ENCODE results near the gene DIAPH3. TPM values are rescaled to one million over a fixed set of nuclear protein-coding genes. Genes with fewer than 3 reads are reported as not detected.

Gene DIAPH3
- total RNA-seq, 1 donor from 2014 or later, result 4.5 TPM

- Mint-ChIP-seq H3K36me3 (ENCODE audit: low read depth, unreplicated experiment) (no peaks in the 10 kb centered on the region), H3K27me3 (ENCODE audit: unreplicated experiment) (no peaks in the 10 kb centered on the region), H3K9me3 (ENCODE audit: unreplicated experiment) (no peaks in the 10 kb centered on the region), H3K27ac (ENCODE audit: unreplicated experiment) (no peak overlapping the region), H3K4me3 (ENCODE audit: unreplicated experiment) (no peak overlapping the region), H3K4me1 (ENCODE audit: unreplicated experiment) (no peaks in the 10 kb centered on the region)
- DNase-seq (ENCODE audit: low spot score), result no peak
- TF ChIP-seq, protein P1, sequence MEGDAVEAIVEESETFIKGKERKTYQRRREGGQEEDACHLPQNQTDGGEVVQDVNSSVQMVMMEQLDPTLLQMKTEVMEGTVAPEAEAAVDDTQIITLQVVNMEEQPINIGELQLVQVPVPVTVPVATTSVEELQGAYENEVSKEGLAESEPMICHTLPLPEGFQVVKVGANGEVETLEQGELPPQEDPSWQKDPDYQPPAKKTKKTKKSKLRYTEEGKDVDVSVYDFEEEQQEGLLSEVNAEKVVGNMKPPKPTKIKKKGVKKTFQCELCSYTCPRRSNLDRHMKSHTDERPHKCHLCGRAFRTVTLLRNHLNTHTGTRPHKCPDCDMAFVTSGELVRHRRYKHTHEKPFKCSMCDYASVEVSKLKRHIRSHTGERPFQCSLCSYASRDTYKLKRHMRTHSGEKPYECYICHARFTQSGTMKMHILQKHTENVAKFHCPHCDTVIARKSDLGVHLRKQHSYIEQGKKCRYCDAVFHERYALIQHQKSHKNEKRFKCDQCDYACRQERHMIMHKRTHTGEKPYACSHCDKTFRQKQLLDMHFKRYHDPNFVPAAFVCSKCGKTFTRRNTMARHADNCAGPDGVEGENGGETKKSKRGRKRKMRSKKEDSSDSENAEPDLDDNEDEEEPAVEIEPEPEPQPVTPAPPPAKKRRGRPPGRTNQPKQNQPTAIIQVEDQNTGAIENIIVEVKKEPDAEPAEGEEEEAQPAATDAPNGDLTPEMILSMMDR (IDR thresholded peaks at IDR 0.05; ENCODE audit: unreplicated experiment), result no peak
These were observed 184.1 kb downstream of the DIAPH3 start for GRCh38 chr13:59979589-59979988.

DNA sequence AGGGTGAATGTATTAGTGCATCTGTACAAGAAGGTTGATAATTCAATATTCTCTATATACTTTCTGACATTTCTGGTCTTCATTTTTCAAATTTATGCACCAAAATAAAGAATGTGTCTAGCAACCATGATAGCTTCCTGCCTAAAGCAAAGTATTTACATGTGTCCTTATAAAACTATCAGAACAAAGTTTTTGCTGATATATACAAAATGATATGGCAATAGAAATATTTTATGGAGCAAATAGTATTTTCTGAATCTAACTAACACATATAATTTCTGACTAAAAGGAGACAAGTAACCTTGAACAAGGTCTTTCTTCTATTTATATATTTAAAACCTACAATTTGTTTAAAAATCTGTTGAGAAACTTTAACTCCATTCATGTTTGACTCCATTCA is 184.9 kb downstream of the DIAPH3 start:
- Mint-ChIP-seq H3K36me3 (ENCODE audit: low read depth, unreplicated experiment) (no peaks in the 10 kb centered on the region), H3K4me1 (ENCODE audit: unreplicated experiment) (no peaks in the 10 kb centered on the region), H3K4me3 (ENCODE audit: unreplicated experiment) (no peak overlapping the region), H3K9me3 (ENCODE audit: unreplicated experiment) (no peaks in the 10 kb centered on the region), H3K27ac (ENCODE audit: unreplicated experiment) (no peak overlapping the region), H3K27me3 (ENCODE audit: unreplicated experiment) (no peaks in the 10 kb centered on the region)
- TF ChIP-seq, protein P1 (IDR thresholded peaks at IDR 0.05; ENCODE audit: unreplicated experiment), result no peak
- no peak for DNase-seq (ENCODE audit: low spot score)

GRCh38 chr13:59976856-59977255 is 186.9 kb downstream of the DIAPH3 start:
- no peak overlapping the region for H3K27ac Mint-ChIP-seq (ENCODE audit: unreplicated experiment)
- H3K9me3 Mint-ChIP-seq (ENCODE audit: unreplicated experiment), result no peaks in the 10 kb centered on the region
- no peaks in the 10 kb centered on the region for H3K4me1 Mint-ChIP-seq (ENCODE audit: unreplicated experiment)
- TF ChIP-seq, protein P1 (IDR thresholded peaks at IDR 0.05; ENCODE audit: unreplicated experiment), result no peak
- H3K36me3 Mint-ChIP-seq (ENCODE audit: low read depth, unreplicated experiment), result no peaks in the 10 kb centered on the region
- no peak for DNase-seq (ENCODE audit: low spot score)
- H3K27me3 Mint-ChIP-seq (ENCODE audit: unreplicated experiment), result no peaks in the 10 kb centered on the region
- no peak overlapping the region for H3K4me3 Mint-ChIP-seq (ENCODE audit: unreplicated experiment)

DNA sequence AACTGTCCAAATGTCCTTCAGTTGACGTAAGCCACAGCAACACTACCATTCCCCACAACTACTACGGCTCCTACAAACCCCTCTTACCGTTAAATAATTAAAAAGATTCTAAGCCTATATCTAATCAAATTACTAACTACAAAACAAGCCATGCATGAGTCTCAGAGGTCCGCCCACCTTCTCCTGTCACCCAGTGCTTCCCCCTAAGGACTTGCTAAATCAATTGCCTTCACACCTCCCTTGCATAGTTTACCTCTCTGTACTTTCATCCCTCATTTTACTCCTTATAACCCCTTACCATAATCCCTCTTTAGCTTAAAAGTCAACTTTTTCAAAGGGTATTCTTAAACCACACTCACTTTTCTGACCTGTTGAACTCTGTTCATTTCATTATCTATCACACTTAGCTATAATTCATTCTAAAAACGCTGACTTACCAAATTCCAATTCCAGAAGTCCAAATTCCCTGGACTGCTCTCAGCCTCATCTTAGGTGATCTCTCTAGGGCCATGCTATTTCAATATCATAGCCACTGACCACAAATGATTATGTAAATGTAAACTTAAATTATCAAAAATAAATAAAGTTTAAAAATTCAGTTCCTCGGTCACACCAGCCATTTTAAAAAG is 187.8 kb downstream of the DIAPH3 start:
- Mint-ChIP-seq H3K27me3 (ENCODE audit: unreplicated experiment) (no peaks in the 10 kb centered on the region), H3K27ac (ENCODE audit: unreplicated experiment) (no peak overlapping the region), H3K9me3 (ENCODE audit: unreplicated experiment) (no peaks in the 10 kb centered on the region), H3K4me1 (ENCODE audit: unreplicated experiment) (no peaks in the 10 kb centered on the region), H3K4me3 (ENCODE audit: unreplicated experiment) (no peak overlapping the region), H3K36me3 (ENCODE audit: low read depth, unreplicated experiment) (no peaks in the 10 kb centered on the region)
- TF ChIP-seq, protein P1 (IDR thresholded peaks at IDR 0.05; ENCODE audit: unreplicated experiment), result no peak
- DNase-seq (ENCODE audit: low spot score), result no peak

DNA sequence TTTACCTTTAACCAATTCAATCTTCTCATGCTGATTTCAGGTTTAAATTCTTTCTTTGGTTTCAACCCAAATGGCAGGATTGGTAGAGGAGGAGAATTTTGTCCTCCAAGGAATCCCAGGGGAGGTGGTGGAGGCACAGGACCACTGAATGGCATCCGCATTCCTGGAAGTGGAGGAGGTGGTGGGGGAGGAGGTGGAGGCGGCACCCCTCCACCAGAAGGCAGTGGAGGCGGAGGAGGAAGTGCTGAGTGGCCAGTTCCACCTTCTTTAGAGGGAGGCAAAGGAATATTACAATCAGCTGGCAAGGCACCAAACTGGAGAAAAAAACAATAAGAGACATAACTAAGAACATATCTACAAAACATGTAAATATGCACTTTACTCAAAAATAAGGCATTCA is 192.9 kb downstream of the DIAPH3 start:
- Mint-ChIP-seq H3K27me3 (ENCODE audit: unreplicated experiment) (no peaks in the 10 kb centered on the region), H3K9me3 (ENCODE audit: unreplicated experiment) (no peaks in the 10 kb centered on the region), H3K4me3 (ENCODE audit: unreplicated experiment) (no peak overlapping the region), H3K27ac (ENCODE audit: unreplicated experiment) (no peak overlapping the region), H3K4me1 (ENCODE audit: unreplicated experiment) (no peaks in the 10 kb centered on the region), H3K36me3 (ENCODE audit: low read depth, unreplicated experiment) (no peaks in the 10 kb centered on the region)
- no peak for DNase-seq (ENCODE audit: low spot score)
- TF ChIP-seq, protein P1 (IDR thresholded peaks at IDR 0.05; ENCODE audit: unreplicated experiment), result no peak

Data from endothelial cell (in vitro differentiated cells).